Esophagus mucosa (tissue), 1 donor: Measurements from ENCODE around the gene RPL18A. TPM values are rescaled to one million over a fixed set of nuclear protein-coding genes. Genes with fewer than 3 reads are reported as not detected.

Experiments
- ATAC-seq: fragments of 200-7000 bp; cut with Tn5 transposase; one replicate; pipeline ENCODE4 v1.9.1; 2020
- total RNA-seq: library from RNA; stranded (reverse); gene quantifications from one replicate; pipeline ENCODE4 v1.2.4, GENCODE V29; 2023
- donor health status: DM: yes; HTN: yes; CAD: no.

Gene RPL18A
- total RNA-seq, 1 donor from 2014 or later: 2,571 TPM

GRCh38 chr19:17910791-17911360 is 51.2 kb downstream of the RPL18A start:
- ATAC-seq: no peak

Other genes with a start within 250 kb of the RPL18A start
- 0.04 TPM for gene UNC13A, start 171.6 kb upstream of the RPL18A start, total RNA-seq
- gene MAP1S, start 140.4 kb upstream of the RPL18A start, total RNA-seq: 16.9 TPM
- gene FCHO1, start 108.4 kb upstream of the RPL18A start, total RNA-seq: 0.76 TPM
- 19.4 TPM for gene B3GNT3, start 64.8 kb upstream of the RPL18A start, total RNA-seq
- gene INSL3, start 38.4 kb upstream of the RPL18A start, total RNA-seq: not detected
- 2.0 TPM for gene JAK3, start 11.9 kb upstream of the RPL18A start, total RNA-seq
- not detected for gene SLC5A5, start 12.0 kb downstream of the RPL18A start, total RNA-seq
- 52.5 TPM for gene CCDC124, start 73.1 kb downstream of the RPL18A start, total RNA-seq
- not detected for gene KCNN1, start 107.2 kb downstream of the RPL18A start, total RNA-seq
- gene ARRDC2, start 148.3 kb downstream of the RPL18A start, total RNA-seq: 6.3 TPM
- 0.36 TPM for gene IL12RB1, start 227.0 kb downstream of the RPL18A start, total RNA-seq
- gene MAST3, start 237.9 kb downstream of the RPL18A start, total RNA-seq: 3.2 TPM